K562 (cell line): Measurements from ENCODE around the gene GNPAT. TPM values are rescaled to one million over a fixed set of nuclear protein-coding genes. Genes with fewer than 3 reads are reported as not detected.
A peak's percentile ranks its signal among the peaks of the same experiment; 100 is the strongest.

Experiments used
- ADNP ChIP-seq: fragments of 200-800 bp; sonication (Bioruptor generic); IDR thresholded peaks from 2 replicates; pipeline ENCODE4 v1.6.1; 2016; ENCODE audit warnings: missing genetic modification characterization, missing compliant biosample characterization
- ATF7 ChIP-seq: fragments of 450-650 bp; IDR thresholded peaks from 2 replicates; pipeline ENCODE4 v1.7.1; 2014; ENCODE audit warnings: mild to moderate bottlenecking, moderate library complexity
- DACH1 ChIP-seq: fragments of 450-650 bp; IDR thresholded peaks from 2 replicates; pipeline ENCODE4 v1.6.1; 2018; ENCODE audit not compliant: partially characterized antibody
- FOS ChIP-seq: IDR thresholded peaks from 3 replicates; pipeline ENCODE4 v1.6.1; 2011; ENCODE audit not compliant: insufficient read length; ENCODE audit errors: extremely low read depth
- HDAC3 ChIP-seq: fragments of 450-650 bp; IDR thresholded peaks from 2 replicates; pipeline ENCODE4 v1.6.1; 2018; ENCODE audit warnings: borderline replicate concordance, mild to moderate bottlenecking, moderate library complexity; ENCODE audit not compliant: partially characterized antibody
- MAFF ChIP-seq: IDR thresholded peaks from 2 replicates; pipeline ENCODE4 v1.6.1; 2012; ENCODE audit warnings: low read length, improper control_type of control experiment
- NBN ChIP-seq: fragments of 450-650 bp; IDR thresholded peaks from 2 replicates; pipeline ENCODE4 v1.6.1; 2016; ENCODE audit warnings: low read depth, mild to moderate bottlenecking
- PML ChIP-seq: IDR thresholded peaks from 2 replicates; pipeline ENCODE4 v1.6.1; 2012; ENCODE audit warnings: low read length, inconsistent platforms
- RHOXF2B ChIP-seq: fragments of 250-450 bp; sonication (Bioruptor Pico); conservative IDR thresholded peaks from 2 replicates; pipeline ENCODE4 v1.5.1; 2021
- SMAD3 ChIP-seq: fragments of 450-650 bp; formaldehyde crosslinking; conservative IDR thresholded peaks from 2 replicates; pipeline ENCODE4 v1.4.0; 2020; ENCODE audit warnings: mild to moderate bottlenecking
- SREBF1 ChIP-seq: fragments of 150-350 bp; IDR thresholded peaks from 2 replicates; pipeline ENCODE4 v1.6.1; 2014; ENCODE audit warnings: antibody characterized with exemption, low read depth, low read length, borderline replicate concordance
- TRIM28 ChIP-seq: fragments of 450-650 bp; IDR thresholded peaks from 2 replicates; pipeline ENCODE4 v1.6.1; 2017
- XRCC5 ChIP-seq: fragments of 200-400 bp; formaldehyde crosslinking; IDR thresholded peaks from 2 replicates; pipeline ENCODE4 v1.6.1; 2017; ENCODE audit warnings: low read depth, mild to moderate bottlenecking, low read length
- ZNF644 ChIP-seq: fragments of 200-800 bp; sonication (Bioruptor generic); IDR thresholded peaks from 2 replicates; pipeline ENCODE4 v1.6.1; 2016; ENCODE audit warnings: low read depth, missing genetic modification characterization, missing compliant biosample characterization
- ZNF785 ChIP-seq: fragments of 250-450 bp; sonication (Bioruptor Pico); IDR thresholded peaks from 2 replicates; pipeline ENCODE4 v1.4.0; 2020; ENCODE audit warnings: mild to moderate bottlenecking
- polyA plus RNA-seq, 8 experiments: library from polyadenylated mRNA; depleted of rRNA in 4 of 8; stranded (reverse) in 5 of 8; unstranded in 3 of 8; fragments of >200 nt; fragmentation: Nextera tagmentation in 2 of 8; fragmentation: Illumina TruSeq in 1 of 8; extraction: Ambion mirVana in 2 of 8; extraction: Trizol in 1 of 8; gene quantifications; 2 replicates each; pipeline versions ENCODE4 v1.2.1 to v1.2.3, GENCODE V29; 2011 to 2014; ENCODE audit warnings: inconsistent platforms in 1 of 8, missing spikeins in 1 of 8
- total RNA-seq, 7 experiments: library from RNA; depleted of rRNA in 6 of 7; stranded (reverse); fragments of >200 nt in 6 of 7; fragmentation: Illumina TruSeq in 2 of 7; extraction: Trizol in 2 of 7; gene quantifications; 2 replicates each; pipeline versions ENCODE4 v1.2.1 to v1.2.3, GENCODE V29; 2011 to 2021; ENCODE audit warnings: low replicate concordance in 1 of 7
- TF ChIP-seq, protein P1 (sequence below): sonication (generic); formaldehyde crosslinking; IDR thresholded peaks from 2 replicates; pipeline ENCODE4 v1.8.1; 2022; ENCODE audit warnings: missing genetic modification reagents
- TF ChIP-seq, protein P2 (sequence below): fragments of 200-800 bp; sonication (Bioruptor generic); IDR thresholded peaks from 2 replicates; pipeline ENCODE4 v1.6.1; 2016; ENCODE audit warnings: missing genetic modification characterization, missing compliant biosample characterization
- TF ChIP-seq, protein P3 (sequence below): fragments of 450-650 bp; IDR thresholded peaks from 2 replicates; pipeline ENCODE4 v1.6.1; 2016; ENCODE audit warnings: missing biosample characterization, missing genetic modification characterization
- TF ChIP-seq, protein P4 (sequence below): fragments of 250-450 bp; sonication (Bioruptor Pico); IDR thresholded peaks from 2 replicates; pipeline ENCODE4 v1.4.0; 2020; ENCODE audit warnings: mild to moderate bottlenecking, moderate library complexity, borderline replicate concordance

GNPAT gene
- total and polyA plus RNA-seq, 9 of the 15 experiments (the other 6 are each of a cell fraction or from before 2014, with no cell fraction given), result 32.1 to 68.8 (median 50.7) TPM

DNA sequence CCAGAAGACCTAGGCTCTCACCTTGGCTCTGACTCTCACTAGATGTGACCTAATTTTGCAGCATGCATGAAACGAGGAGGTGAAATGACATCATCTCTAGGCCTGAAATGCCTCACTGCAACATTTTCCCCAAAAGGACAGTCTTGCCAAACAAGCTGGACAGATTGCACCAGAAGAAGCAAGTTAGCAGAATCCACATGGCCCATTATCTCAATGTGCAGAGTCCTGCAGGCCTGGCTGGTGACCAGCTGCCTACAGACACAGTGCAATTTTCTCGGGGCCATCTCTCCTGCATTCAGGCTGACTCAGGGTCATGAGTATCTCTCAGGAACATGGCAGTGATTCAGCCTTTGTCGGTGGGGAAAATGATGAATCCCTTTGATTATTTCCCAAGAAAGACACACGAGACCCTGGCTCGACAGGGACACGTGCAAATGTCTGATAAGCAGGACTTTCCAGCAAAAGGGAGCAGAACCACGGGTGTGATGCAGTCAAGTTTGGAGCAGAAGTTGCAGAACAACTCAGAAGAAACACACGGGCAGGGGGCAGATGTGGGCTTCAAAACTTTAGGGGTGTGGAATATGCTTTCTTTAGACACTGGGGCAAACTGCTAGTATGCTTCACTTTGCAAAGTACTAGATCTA lies 40.5 kb upstream of the GNPAT start (continued):
- TF ChIP-seq, protein P1, sequence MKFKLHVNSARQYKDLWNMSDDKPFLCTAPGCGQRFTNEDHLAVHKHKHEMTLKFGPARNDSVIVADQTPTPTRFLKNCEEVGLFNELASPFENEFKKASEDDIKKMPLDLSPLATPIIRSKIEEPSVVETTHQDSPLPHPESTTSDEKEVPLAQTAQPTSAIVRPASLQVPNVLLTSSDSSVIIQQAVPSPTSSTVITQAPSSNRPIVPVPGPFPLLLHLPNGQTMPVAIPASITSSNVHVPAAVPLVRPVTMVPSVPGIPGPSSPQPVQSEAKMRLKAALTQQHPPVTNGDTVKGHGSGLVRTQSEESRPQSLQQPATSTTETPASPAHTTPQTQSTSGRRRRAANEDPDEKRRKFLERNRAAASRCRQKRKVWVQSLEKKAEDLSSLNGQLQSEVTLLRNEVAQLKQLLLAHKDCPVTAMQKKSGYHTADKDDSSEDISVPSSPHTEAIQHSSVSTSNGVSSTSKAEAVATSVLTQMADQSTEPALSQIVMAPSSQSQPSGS (CRISPR knock-in tag), result no peak
- TF ChIP-seq, protein P2, sequence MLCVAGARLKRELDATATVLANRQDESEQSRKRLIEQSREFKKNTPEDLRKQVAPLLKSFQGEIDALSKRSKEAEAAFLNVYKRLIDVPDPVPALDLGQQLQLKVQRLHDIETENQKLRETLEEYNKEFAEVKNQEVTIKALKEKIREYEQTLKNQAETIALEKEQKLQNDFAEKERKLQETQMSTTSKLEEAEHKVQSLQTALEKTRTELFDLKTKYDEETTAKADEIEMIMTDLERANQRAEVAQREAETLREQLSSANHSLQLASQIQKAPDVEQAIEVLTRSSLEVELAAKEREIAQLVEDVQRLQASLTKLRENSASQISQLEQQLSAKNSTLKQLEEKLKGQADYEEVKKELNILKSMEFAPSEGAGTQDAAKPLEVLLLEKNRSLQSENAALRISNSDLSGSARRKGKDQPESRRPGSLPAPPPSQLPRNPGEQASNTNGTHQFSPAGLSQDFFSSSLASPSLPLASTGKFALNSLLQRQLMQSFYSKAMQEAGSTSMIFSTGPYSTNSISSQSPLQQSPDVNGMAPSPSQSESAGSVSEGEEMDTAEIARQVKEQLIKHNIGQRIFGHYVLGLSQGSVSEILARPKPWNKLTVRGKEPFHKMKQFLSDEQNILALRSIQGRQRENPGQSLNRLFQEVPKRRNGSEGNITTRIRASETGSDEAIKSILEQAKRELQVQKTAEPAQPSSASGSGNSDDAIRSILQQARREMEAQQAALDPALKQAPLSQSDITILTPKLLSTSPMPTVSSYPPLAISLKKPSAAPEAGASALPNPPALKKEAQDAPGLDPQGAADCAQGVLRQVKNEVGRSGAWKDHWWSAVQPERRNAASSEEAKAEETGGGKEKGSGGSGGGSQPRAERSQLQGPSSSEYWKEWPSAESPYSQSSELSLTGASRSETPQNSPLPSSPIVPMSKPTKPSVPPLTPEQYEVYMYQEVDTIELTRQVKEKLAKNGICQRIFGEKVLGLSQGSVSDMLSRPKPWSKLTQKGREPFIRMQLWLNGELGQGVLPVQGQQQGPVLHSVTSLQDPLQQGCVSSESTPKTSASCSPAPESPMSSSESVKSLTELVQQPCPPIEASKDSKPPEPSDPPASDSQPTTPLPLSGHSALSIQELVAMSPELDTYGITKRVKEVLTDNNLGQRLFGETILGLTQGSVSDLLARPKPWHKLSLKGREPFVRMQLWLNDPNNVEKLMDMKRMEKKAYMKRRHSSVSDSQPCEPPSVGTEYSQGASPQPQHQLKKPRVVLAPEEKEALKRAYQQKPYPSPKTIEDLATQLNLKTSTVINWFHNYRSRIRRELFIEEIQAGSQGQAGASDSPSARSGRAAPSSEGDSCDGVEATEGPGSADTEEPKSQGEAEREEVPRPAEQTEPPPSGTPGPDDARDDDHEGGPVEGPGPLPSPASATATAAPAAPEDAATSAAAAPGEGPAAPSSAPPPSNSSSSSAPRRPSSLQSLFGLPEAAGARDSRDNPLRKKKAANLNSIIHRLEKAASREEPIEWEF (CRISPR knock-in tag), result 0 out of 2 replicates have a peak, but pooled peaks have one; percentile 34
- TF ChIP-seq HDAC3, result peak; percentile 93
- TF ChIP-seq ATF7, result peak; percentile 98
- peak; percentile 70 for TF ChIP-seq DACH1
- TF ChIP-seq SMAD3 (CRISPR knock-in tag), result 0 out of 2 replicates have a peak, but pooled peaks have one; percentile 49
- TF ChIP-seq NBN, result peak; percentile 91
- TF ChIP-seq ADNP, result no peak
- TF ChIP-seq FOS, result peak; percentile 31
- TF ChIP-seq, protein P3, sequence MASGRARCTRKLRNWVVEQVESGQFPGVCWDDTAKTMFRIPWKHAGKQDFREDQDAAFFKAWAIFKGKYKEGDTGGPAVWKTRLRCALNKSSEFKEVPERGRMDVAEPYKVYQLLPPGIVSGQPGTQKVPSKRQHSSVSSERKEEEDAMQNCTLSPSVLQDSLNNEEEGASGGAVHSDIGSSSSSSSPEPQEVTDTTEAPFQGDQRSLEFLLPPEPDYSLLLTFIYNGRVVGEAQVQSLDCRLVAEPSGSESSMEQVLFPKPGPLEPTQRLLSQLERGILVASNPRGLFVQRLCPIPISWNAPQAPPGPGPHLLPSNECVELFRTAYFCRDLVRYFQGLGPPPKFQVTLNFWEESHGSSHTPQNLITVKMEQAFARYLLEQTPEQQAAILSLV (tag), result peak; percentile 86
- TF ChIP-seq PML, result peak; percentile 90
- peak; percentile 25; the same call in 1 of the 2 replicates for TF ChIP-seq TRIM28
- TF ChIP-seq MAFF, result peak; percentile 76
- TF ChIP-seq, protein P4, sequence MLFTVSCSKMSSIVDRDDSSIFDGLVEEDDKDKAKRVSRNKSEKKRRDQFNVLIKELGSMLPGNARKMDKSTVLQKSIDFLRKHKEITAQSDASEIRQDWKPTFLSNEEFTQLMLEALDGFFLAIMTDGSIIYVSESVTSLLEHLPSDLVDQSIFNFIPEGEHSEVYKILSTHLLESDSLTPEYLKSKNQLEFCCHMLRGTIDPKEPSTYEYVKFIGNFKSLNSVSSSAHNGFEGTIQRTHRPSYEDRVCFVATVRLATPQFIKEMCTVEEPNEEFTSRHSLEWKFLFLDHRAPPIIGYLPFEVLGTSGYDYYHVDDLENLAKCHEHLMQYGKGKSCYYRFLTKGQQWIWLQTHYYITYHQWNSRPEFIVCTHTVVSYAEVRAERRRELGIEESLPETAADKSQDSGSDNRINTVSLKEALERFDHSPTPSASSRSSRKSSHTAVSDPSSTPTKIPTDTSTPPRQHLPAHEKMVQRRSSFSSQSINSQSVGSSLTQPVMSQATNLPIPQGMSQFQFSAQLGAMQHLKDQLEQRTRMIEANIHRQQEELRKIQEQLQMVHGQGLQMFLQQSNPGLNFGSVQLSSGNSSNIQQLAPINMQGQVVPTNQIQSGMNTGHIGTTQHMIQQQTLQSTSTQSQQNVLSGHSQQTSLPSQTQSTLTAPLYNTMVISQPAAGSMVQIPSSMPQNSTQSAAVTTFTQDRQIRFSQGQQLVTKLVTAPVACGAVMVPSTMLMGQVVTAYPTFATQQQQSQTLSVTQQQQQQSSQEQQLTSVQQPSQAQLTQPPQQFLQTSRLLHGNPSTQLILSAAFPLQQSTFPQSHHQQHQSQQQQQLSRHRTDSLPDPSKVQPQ (CRISPR knock-in tag), result 0 out of 2 replicates have a peak, but pooled peaks have one; percentile 38
- no peak for TF ChIP-seq ZNF785 (CRISPR knock-in tag)
- TF ChIP-seq ZNF644 (tag), result 0 out of 2 replicates have a peak, but pooled peaks have one; percentile 50
- no peak for TF ChIP-seq XRCC5
- TF ChIP-seq RHOXF2B (CRISPR knock-in tag), result no peak
- 0 out of 2 replicates have a peak, but pooled peaks have one; percentile 20 for TF ChIP-seq SREBF1
